Nephron (organoid): Measurements from ENCODE around the gene RALB.
A peak's percentile ranks its signal among the peaks of the same experiment; 100 is the strongest.

Source experiments
- H3K27ac Mint-ChIP-seq, 3 experiments: 2 replicates each; pipeline ENCODE4 v1.8.0; 2020; ENCODE audit warnings: mixed read lengths in 3 of 3, mild to moderate bottlenecking in 2 of 3, moderate library complexity in 1 of 3
- H3K27me3 Mint-ChIP-seq: 2 replicates; pipeline ENCODE4 v1.8.0; 2021; ENCODE audit warnings: low read depth, mild to moderate bottlenecking, moderate library complexity, mixed read lengths
- H3K36me3 Mint-ChIP-seq: 2 replicates; pipeline ENCODE4 v1.8.0; 2020; ENCODE audit warnings: low read depth, mixed read lengths
- H3K4me1 Mint-ChIP-seq: 2 replicates; pipeline ENCODE4 v1.8.0; 2020; ENCODE audit warnings: mixed read lengths
- H3K4me3 Mint-ChIP-seq, 3 experiments: 2 replicates each; pipeline ENCODE4 v1.8.0; 2020; ENCODE audit warnings: mild to moderate bottlenecking in 3 of 3, mixed read lengths in 3 of 3, moderate library complexity in 2 of 3
- H3K9me3 Mint-ChIP-seq: 2 replicates; pipeline ENCODE4 v1.8.0; 2020; ENCODE audit warnings: mixed read lengths
- TF ChIP-seq, protein P1 (sequence below), 3 experiments: fragments of 200-600 bp; sonication (generic); IDR thresholded peaks; one replicate each; pipeline ENCODE4 v1.5.0; 2021; ENCODE audit warnings: antibody characterized with exemption in 3 of 3; ENCODE audit not compliant: unreplicated experiment in 3 of 3

Gene RALB

DNA sequence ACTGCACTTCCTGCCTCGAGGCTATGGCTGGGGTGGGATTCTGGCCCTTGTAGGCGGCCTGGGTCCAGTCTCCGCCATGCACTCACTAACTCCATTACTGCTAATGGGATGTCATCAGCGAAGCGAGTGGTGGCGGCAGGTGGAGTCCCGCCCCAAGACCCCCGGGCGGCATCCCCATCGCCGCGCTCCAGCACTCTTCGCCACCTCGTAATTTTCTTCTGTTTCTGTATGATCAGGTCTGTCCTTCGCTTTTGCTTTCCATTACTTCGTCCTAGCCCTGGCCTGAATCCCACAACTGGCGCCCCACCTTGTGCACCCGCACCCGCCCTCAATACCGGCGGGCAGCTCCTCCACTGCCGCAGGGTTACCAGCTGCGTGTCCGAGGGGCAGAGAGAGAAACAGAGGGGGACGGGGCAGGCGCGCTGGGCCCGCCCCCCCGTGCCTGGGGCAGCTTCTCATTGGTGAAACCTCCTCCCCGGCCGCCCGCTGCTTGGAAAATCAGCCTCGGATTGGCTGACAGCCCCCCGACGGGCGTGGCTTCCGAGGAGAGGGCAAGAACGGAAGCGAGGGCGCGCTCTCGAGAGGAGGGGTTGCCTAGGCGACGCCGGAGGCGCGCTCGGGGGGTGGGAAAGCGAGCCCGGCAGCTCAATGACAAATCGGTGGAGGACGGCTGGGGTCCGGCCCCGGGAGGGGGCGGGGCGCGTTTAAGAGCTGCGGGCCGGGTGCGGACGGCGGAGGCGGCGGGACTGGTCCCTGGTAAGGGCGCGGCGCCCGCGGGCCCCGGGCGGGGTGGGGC is at the start of gene RALB:
Gene RALB (plus strand): TSS at position 628 of the 796 bp plus-strand sequence. CDS start 25,813 bp downstream, outside the sequence.
- no peaks in the 10 kb centered on the region for H3K9me3 Mint-ChIP-seq
- H3K4me3 Mint-ChIP-seq: peak within 1 kb of the TSS; percentile 96 to 98 (median 97)
- peaks cover 43% of the 10 kb centered on the region for H3K27me3 Mint-ChIP-seq
- peaks cover 46% of the 10 kb centered on the region for H3K4me1 Mint-ChIP-seq
- H3K27ac Mint-ChIP-seq: peak within 1 kb of the TSS; percentile 78 to 93 (median 88)
- TF ChIP-seq, protein P1, sequence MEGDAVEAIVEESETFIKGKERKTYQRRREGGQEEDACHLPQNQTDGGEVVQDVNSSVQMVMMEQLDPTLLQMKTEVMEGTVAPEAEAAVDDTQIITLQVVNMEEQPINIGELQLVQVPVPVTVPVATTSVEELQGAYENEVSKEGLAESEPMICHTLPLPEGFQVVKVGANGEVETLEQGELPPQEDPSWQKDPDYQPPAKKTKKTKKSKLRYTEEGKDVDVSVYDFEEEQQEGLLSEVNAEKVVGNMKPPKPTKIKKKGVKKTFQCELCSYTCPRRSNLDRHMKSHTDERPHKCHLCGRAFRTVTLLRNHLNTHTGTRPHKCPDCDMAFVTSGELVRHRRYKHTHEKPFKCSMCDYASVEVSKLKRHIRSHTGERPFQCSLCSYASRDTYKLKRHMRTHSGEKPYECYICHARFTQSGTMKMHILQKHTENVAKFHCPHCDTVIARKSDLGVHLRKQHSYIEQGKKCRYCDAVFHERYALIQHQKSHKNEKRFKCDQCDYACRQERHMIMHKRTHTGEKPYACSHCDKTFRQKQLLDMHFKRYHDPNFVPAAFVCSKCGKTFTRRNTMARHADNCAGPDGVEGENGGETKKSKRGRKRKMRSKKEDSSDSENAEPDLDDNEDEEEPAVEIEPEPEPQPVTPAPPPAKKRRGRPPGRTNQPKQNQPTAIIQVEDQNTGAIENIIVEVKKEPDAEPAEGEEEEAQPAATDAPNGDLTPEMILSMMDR (IDR thresholded peaks at IDR 0.05; ENCODE audit: unreplicated experiment in 3 of 3): no peak
- peaks cover 8% of the 10 kb centered on the region for H3K36me3 Mint-ChIP-seq

DNA sequence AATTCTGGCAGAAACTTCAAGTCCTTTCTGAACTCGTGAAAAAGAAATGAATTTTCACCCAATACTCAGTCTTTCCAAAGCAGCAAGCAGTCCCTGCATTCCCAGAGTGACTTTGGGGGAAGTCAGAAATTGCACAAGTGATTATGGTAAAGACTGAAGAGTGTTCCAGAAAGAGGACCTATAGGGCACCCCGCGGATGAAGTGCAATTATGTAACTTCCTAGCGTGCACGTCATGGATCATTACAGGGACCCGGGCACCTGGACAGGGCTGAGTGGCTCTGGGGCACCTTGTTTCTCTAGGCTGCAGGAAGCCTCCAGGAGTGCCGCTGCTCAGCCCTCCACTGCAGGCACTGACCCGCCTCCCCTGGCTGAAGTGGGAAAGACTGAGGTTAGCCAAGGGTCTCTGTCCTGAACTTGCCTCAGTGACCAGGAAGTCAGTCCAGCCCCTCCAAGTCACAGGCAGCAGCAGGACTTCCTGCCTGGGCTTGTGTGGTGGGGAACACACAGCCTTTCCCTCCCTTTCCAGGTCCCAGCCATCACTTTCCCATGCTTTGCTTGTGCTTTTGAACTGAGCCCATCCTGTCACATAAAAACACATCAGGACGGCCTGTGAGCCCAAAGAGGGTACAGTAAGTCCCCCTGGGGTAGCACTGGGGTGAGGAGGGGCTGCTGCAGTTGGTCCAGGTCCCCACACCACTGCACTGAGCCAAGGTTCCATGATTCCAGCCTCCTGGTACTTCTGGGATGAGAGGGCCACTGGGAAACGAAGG is 49.2 kb upstream of the RALB start:
- Mint-ChIP-seq H3K4me1 (peaks cover 4% of the 10 kb centered on the region), H3K27ac (no peak overlapping the region), H3K27me3 (no peaks in the 10 kb centered on the region), H3K4me3 (no peak overlapping the region), H3K9me3 (peaks cover 7% of the 10 kb centered on the region), H3K36me3 (peaks cover 4% of the 10 kb centered on the region)
- TF ChIP-seq, protein P1 (IDR thresholded peaks at IDR 0.05; ENCODE audit: unreplicated experiment in 3 of 3): no peak

GRCh38 chr2:120204022-120204405 is 48.6 kb upstream of the RALB start:
- H3K4me1 Mint-ChIP-seq: peaks cover 4% of the 10 kb centered on the region
- TF ChIP-seq, protein P1 (IDR thresholded peaks at IDR 0.05; ENCODE audit: unreplicated experiment in 3 of 3): no peak
- H3K9me3 Mint-ChIP-seq: peaks cover 4% of the 10 kb centered on the region
- H3K27ac Mint-ChIP-seq: no peak overlapping the region
- H3K36me3 Mint-ChIP-seq: peaks cover under 1% of the 10 kb centered on the region
- H3K4me3 Mint-ChIP-seq: no peak overlapping the region
- H3K27me3 Mint-ChIP-seq: no peaks in the 10 kb centered on the region

DNA sequence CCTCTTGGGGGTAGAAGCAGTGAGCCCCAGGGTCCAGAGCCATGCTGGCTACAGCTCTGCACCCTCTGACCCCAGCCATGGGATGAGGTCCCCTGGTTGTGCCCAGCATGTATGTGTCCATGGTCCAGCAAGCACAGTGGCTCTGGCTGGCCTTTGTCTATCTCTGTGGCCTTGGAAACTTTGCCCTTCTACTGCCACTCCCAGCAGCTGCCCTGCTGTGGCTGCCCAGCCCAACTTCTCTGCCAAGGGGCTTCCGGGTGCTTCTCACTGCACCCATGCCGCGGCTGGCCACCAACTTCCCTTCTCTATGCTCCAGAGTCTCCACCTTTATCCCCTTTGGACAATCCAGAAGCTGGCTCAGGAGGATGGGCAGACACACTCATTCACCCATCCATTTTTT is 48.2 kb upstream of the RALB start:
- Mint-ChIP-seq H3K27ac (no peak overlapping the region), H3K4me1 (peaks cover 4% of the 10 kb centered on the region), H3K36me3 (no peaks in the 10 kb centered on the region), H3K4me3 (no peak overlapping the region), H3K9me3 (peaks cover 2% of the 10 kb centered on the region), H3K27me3 (no peaks in the 10 kb centered on the region)
- TF ChIP-seq, protein P1 (IDR thresholded peaks at IDR 0.05; ENCODE audit: unreplicated experiment in 3 of 3): no peak

DNA sequence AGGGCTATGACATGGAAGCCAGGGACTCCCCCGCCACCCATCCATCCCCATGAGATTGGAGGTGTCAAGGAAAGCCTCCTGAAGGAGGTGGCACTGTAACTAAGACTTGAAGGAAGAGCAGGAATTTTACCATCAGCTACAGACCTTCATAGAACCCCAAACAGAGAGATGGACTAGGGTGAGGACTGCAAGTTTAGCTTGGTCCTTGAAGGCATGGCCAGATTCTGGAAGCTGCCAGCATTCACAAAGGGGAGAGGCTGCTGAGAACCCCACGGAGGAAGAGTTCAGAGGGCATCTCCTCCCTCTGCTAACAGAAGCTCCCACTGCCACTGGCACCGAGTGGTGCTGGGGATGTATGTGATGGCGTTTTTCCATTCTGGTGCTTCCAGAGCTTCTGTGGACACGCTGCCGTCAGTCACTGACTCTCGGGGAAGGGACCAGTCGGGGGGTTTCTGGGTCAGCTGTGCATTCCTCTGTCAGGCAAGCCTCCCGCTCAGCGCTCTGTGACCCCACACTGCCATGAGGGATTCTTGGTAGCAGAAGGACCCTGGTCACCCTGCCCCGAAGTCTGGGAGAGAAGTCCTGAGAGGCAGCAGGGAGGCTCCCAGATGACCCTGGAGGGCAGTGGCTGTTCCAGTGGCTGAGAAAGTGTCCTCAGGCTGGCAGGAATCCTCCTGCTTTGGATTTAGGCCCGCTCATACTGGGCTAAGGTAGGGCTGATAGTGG is 47.5 kb upstream of the RALB start:
- peaks cover 4% of the 10 kb centered on the region for H3K4me1 Mint-ChIP-seq
- no peaks in the 10 kb centered on the region for H3K36me3 Mint-ChIP-seq
- no peak overlapping the region for H3K4me3 Mint-ChIP-seq
- TF ChIP-seq, protein P1 (IDR thresholded peaks at IDR 0.05; ENCODE audit: unreplicated experiment in 3 of 3): no peak
- H3K9me3 Mint-ChIP-seq: peaks cover 2% of the 10 kb centered on the region
- no peaks in the 10 kb centered on the region for H3K27me3 Mint-ChIP-seq
- H3K27ac Mint-ChIP-seq: no peak overlapping the region
